NCI-H1105 (cell line): Measurements from ENCODE around the gene EMILIN2.
"Not testable (repeated sequence)": the region's sequence is repeated elsewhere in the genome, so short reads cannot be mapped to it uniquely, and the experiment has no call there.

ENCODE experiments used
- DNase-seq: peaks from one replicate; lab custom pipeline; 2025; lab: John Stamatoyannopoulos, UW

The EMILIN2 gene

GRCh38 chr18:2846636-2847316 lies at the start of gene EMILIN2:
EMILIN2 (plus strand) TSS chr18:2847006; CDS start chr18:2847189, 183 bp downstream.
- DNase-seq = no peak

GRCh38 chr18:2797951-2798350 lies 48.9 kb upstream of the EMILIN2 start:
- no peak for DNase-seq

- no peak for DNase-seq
These were observed 47.4 kb upstream of the EMILIN2 start for GRCh38 chr18:2799369-2799768.

GRCh38 chr18:2805970-2806943 lies 40.5 kb upstream of the EMILIN2 start:
- no peak for DNase-seq

- not testable (repeated sequence) for DNase-seq
These were observed 38.2 kb upstream of the EMILIN2 start for GRCh38 chr18:2808640-2809039.

DNA sequence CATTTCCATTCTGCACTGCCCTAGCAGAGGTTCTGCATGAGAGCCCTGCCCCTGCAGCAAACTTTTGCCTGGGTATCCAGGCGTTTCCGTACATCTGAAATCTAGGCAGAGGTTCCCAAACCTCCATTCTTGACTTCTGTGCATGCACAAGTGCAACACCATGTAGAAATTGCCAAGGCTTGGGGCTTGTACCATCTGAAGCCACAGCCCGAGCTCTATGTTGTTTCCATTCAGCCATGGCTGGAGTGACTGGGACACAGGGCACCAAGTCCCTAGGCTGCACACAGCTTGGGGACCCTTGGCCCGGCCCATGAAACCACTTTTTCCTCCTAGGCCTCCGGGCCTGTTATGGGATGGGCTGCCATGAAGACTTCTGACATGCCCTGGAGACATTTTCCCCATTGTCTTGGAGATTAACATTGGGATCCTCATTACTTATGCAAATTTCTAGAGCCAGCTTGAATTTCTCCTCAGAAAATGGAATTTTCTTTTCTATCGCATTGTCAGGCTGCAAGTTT lies 37.1 kb upstream of the EMILIN2 start:
- DNase-seq = not testable (repeated sequence)

DNA sequence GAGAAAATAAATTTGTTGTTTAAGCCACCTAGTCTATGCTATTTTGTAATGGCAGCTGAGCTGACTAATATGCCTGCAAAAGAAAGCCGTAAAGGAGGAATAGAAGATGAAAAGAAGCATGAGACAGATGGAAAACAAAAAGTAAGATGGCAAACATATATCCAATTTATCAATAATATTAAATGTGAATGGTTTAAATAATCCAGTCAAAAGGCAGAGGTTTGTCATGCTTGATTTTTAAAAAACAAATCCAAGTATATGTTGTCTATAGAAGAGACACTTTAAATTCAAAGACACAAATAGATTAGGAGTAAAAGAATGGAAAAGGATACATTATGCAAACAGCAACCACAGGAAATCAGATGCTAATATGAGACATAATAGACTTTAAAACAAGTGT lies 35.4 kb upstream of the EMILIN2 start:
- DNase-seq = no peak

DNA sequence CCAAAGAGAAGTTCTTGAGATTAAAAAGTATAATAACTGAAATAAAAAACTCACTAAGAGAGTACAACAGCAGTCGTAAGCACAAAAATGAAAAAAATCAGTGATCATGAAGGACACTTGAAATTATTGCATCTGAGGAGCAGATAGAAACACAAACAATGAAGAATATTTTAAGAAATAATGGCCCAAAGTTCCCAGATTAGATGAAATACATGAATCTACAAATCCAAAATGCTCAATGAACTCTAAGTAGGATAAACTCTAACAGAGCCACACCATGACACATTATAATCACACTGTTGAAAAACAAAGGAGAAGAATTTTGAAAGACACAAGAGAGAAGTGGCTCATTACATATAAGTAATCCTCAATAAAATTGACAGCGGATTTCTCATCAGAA lies 31.9 kb upstream of the EMILIN2 start:
- no peak for DNase-seq

- DNase-seq = no peak
These were observed 28.5 kb upstream of the EMILIN2 start for GRCh38 chr18:2818281-2818680.

DNA sequence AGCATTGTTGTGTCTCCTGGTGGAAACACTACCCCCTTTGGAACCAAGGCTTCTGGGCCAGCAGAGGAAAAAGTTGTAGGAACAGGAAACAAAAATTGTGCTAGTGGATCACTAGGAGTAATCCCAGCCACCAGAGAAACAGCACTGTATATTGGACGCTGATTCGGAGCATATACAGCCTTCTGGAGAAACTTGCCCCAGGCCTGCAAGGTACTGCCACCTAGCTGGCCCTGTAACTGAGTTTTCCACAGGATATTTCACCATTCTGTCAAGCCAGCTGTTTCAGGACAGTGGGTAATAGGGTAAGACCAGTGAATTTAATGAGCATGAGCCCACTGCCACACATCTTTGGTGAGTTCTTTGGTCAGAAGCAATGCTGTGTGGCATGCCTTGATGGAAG lies 25.1 kb upstream of the EMILIN2 start:
- no peak for DNase-seq

DNA sequence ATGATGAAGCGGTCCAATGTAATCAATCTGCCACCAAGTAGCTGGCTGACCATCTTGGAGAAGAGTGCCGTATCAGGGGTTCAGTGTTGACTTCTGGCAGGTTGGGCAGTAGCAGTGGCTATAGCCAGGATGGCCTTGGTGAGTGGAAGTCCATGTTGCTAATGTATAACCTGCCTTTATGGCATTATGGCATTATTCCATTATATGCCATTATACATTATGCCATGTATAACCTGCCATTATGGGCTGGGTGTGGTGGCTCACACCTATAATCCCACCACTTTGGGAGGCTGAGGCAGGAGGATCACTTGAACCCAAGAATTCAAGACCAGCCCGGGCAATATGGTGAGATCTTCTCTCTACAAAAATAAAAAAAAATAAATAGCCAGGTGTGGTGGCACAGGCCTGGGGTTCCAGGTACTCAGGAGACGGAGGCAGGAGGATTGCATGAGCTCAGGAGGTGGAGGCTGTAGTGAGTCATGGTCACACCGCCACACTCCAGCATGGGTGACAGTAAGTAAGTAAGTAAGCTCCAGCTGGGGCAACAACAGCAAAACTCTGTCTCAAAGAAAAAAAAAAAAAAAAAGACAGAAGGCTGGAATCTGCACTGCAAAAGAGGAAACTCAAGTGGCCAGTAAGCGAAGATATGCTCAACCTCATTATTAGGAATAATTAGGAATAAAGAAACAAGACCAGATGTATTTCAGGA lies 24.4 kb upstream of the EMILIN2 start:
- DNase-seq = no peak

DNA sequence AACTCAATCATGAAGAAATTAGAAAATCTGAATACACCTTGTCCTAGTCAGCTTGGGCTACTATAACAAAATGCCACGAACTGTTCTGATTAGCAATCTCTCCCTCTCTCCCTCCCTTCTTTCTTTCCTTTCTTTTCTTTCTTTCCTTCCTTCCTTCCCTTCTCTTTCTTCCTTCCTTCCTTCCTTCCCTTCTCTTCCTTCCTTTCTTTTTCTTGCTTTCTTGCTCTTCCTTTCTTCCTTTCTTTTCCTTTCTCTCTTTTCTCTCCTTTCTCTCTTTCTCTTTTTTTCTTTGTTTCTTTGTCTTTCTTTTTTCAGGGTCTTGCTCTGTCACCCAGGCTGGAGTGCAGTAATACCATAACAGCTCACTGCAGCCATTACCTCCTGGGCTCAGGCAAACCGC lies 23.6 kb upstream of the EMILIN2 start:
- no peak for DNase-seq

- no peak for DNase-seq
These were observed 22.8 kb upstream of the EMILIN2 start for GRCh38 chr18:2823966-2824365.

DNA sequence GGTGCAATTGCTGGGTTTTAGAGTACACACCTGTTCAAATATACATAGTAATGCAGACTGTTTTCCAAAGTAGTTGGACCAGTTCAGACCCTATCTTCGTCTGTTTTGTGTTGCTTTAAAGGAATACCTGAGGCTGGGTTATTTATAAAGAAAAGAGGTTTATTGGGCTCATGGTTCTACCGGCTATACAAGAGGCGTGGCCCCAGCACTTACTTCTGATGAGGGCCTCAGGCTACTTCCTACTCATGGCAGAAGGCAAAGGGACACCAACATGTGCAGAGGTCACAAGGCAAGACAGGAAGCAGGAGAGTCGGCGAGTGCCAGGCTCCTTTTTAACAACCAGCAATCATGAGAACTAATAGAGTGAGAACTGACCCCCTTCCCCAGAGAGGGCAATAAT lies 21.9 kb upstream of the EMILIN2 start:
- DNase-seq = no peak

DNA sequence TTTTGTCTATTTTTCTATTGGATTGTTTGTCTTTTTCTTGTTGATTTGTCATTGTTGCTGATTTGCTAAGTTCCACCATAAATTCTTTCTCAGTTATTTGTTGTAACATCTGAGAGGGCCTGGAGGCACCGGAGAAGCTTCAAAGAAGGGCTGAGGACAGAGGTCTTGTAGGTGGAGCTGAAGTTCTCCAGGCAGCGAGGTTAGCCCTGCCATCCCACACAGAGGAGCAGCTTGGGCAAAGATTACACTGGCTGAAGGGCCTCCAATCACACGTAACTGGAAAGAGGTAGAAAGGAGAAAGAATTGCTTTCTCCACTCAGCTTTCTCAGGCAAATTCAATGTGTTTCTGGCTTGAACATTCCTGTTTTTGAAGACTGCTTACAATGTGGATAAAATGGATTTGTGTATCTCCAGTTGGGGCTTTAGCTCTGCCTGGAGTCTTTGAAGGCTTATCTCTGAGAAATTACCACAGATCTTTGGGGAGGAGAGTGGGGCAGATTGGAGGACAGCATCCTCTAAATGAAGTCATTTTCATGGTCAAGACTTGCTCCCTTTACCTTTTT lies 21.1 kb upstream of the EMILIN2 start:
- no peak for DNase-seq

GRCh38 chr18:2826581-2826980 lies 20.2 kb upstream of the EMILIN2 start:
- DNase-seq = no peak

GRCh38 chr18:2827061-2827460 lies 19.7 kb upstream of the EMILIN2 start:
- no peak for DNase-seq

DNA sequence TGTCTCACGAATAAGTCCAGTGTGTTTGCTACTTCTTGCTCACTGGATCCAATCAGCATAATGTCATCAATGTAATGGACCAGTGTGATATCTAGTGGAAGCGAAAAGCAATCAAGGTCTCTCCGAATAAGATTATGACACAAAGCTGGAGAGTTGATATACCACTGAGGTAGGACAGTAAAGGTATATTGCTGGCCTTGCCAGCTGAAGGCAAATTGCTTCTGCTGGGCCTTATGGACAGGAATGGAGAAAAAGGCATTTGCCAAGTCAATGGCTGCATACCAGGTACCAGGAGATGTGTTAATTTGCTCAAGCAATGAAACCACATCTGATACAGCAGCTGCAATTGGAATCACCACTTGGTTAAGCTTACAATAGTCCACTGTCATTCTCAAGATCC lies 10.7 kb upstream of the EMILIN2 start:
- DNase-seq = not testable (repeated sequence)

DNA sequence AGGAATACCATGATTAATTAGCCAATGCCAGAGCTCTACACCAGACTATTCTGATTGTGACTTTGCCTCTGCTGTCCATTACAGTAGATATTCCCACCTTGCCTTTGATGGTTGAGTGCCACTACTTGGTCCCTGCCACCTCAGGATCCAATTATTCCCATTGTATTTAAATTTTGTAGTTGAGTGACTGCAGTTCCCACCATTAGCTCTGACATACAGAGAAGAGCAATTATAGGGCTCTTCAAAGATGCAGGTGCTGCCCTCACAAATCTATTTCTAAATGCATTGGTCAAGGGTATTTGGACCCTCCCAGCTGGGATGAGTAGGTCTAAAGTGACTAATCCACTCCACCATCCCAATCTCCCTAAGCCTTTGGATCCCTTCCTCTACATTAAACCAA lies 9.5 kb upstream of the EMILIN2 start:
- DNase-seq = not testable (repeated sequence)

- DNase-seq = no peak
These were observed 7.6 kb upstream of the EMILIN2 start for GRCh38 chr18:2839202-2839601.

DNA sequence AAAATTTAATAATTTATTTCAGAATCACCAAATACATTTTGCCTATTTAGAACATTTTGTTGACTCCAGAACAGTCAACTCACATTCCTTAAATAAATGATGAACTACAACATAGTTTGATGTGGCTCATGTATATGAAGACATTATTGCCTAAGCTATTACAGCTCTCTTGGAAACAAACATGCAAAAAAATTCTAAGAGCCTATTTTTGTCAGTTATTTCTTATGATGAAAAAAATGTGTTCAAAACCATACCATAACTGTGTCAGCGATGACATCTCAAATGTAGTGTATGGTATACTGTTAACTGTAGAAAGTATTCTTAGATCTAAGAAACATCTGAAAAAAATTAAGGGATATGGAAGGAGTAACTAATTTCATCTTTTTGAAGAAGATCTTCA lies 6.3 kb upstream of the EMILIN2 start:
- no peak for DNase-seq

DNA sequence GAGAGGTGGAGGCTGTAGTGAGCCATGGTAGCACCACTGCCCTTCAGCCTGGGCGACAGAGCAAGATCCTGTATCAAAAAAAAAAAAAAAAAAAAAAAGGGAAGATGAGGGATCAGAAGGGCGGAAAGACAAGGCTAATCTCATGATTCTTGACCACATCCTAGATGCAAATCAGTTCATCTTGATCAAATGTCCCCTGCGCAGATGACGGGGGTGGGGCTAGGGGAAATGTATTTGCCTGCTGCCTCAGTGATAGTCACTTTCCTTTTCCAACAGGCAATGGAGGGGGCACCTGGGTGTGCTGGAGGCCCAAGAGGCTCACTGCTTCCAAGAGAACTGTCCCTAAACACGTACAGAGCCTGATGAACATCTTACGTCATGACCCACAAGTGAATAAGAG lies 3.7 kb upstream of the EMILIN2 start:
- DNase-seq = no peak
